Testis (tissue), 2 donors: ENCODE data around the gene TPO.
"Not testable (repeated sequence)": the region's sequence is repeated elsewhere in the genome, so short reads cannot be mapped to it uniquely, and the experiment has no call there.

Experiments
- CTCF ChIP-seq, 3 experiments: fragments of 450-650 bp in 2 of 3; fragments of 200-600 bp in 1 of 3; sonication (generic) in 1 of 3; IDR thresholded peaks; one replicate each; pipeline ENCODE4 v1.5.1; 2016 to 2019; ENCODE audit warnings: antibody characterized with exemption in 3 of 3, mild to moderate bottlenecking in 2 of 3, moderate library complexity in 1 of 3
- POLR2A ChIP-seq: fragments of 450-650 bp; IDR thresholded peaks from one replicate; pipeline ENCODE4 v1.6.1; 2017; ENCODE audit warnings: antibody characterized with exemption, mild to moderate bottlenecking, moderate library complexity

DNA sequence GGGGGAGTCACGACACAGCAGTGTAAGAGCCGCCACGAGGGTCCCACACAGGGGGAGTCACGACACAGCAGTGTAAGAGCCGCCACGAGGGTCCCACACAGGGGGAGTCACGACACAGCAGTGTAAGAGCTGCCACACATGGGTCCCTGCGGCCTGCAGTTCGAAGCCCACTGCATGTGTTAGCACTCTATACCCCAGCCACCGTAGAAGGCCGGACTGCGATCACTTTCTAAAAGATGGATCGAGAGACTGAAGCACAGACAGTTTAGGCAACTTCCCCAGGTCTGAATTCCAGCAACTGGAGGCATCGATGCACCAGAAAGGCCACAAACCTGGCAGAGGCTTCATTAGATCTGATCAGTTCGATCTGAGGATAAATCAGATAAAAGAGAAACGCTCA, 77.1 kb downstream of the TPO start:
- TF ChIP-seq CTCF (IDR thresholded peaks at IDR 0.05); POLR2A: not testable (repeated sequence)
